ENCODE measurements around the gene HYLS1.

The HYLS1 gene

DNA sequence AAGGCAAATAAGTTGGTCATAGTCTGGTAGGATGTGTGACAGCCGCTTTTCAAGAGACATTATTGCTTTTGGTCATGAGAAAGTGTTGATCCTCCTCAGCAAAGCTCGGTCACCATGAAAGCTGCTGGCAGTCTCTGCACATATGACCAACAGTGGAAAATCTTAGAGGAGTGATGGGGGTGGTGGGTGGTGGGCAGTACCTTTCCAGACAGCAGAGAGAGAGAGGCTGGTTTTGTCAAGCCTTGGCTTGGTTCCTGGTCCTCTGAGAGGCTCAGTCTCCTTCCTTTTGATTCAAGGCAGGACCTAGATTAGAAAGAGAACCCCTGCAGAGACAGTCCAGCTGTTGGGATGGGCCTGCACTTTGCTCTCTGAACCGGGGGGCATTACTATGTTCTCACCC is 38.3 kb downstream of the HYLS1 start:
- H3K4me3 ChIP-seq (ENCODE audit: control insufficient read depth, low read depth, low read length): no peak overlapping the region
- DNase-seq (ENCODE audit: low read depth): no peak
- no peak for TF ChIP-seq CTCF (conservative IDR thresholded peaks at IDR 0.05; ENCODE audit: control insufficient read depth, insufficient read depth, low read depth, low read length)

DNA sequence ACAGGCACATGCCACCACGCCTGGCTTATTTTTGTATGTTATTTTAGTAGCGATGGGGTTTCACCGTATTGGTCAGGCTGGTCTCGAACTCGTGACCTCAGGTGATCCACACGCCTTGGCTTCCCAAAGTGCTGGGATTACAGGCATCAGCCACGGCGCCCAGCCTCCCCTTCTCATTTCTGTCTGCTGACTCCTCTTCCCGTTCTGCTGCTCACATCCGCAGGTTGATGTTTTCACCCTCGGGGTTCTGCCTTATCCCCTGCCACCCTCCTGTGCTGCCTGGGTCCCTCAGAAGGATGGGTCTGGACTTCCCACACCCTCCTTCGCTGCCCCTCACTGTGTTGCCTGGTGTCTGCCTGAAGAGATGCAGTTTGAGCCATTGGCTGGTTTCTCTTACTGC is 39.2 kb downstream of the HYLS1 start:
- no peak for TF ChIP-seq CTCF (conservative IDR thresholded peaks at IDR 0.05; ENCODE audit: control insufficient read depth, insufficient read depth, low read depth, low read length)
- H3K4me3 ChIP-seq (ENCODE audit: control insufficient read depth, low read depth, low read length): no peak overlapping the region
- DNase-seq (ENCODE audit: low read depth): no peak

GRCh38 chr11:125929445-125930075 is 42.1 kb downstream of the HYLS1 start:
- H3K4me3 ChIP-seq (ENCODE audit: control insufficient read depth, low read depth, low read length): no peak overlapping the region
- DNase-seq (ENCODE audit: low read depth): no peak
- no peak for TF ChIP-seq CTCF (conservative IDR thresholded peaks at IDR 0.05; ENCODE audit: control insufficient read depth, insufficient read depth, low read depth, low read length)

DNA sequence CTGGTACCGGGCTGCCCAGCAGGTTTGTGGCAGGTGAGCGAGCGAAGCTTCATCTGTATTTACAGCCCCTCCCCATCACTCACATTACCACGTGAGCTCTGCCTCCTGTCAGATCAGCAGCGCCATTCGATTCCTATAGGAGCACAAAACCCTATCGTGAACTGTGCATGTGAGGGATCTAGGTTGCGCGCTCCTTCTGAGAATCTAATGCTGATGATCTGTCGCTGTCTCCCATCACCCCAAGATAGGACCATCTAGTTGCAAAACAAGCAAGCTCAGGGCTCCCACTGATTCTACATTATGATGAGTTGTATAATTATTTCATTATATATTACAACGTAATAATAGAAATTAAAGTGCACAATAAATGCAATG is 42.6 kb downstream of the HYLS1 start:
- no peak overlapping the region for H3K4me3 ChIP-seq (ENCODE audit: control insufficient read depth, low read depth, low read length)
- DNase-seq (ENCODE audit: low read depth): no peak
- no peak for TF ChIP-seq CTCF (conservative IDR thresholded peaks at IDR 0.05; ENCODE audit: control insufficient read depth, insufficient read depth, low read depth, low read length)

DNA sequence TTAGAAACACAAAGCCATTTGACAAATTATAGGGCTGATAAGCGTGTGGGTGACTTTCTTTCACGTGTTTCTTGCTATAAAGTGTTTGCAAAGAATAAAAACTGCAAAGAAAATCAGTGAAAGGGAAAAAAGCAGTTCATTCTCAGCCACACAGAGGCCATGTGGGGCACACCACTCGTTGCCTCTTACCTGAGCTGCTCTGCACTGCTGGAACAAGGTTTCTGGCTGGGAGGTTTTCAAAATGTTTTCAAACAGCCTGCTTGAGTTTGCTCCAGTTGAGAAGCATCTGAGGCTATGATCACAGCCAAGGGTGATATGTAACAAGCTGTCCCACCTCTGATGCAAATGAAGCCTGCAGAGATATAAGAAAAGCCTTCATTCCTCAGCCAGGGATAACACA is 43.6 kb downstream of the HYLS1 start:
- no peak for TF ChIP-seq CTCF (conservative IDR thresholded peaks at IDR 0.05; ENCODE audit: control insufficient read depth, insufficient read depth, low read depth, low read length)
- no peak for DNase-seq (ENCODE audit: low read depth)
- H3K4me3 ChIP-seq (ENCODE audit: control insufficient read depth, low read depth, low read length): no peak overlapping the region

DNA sequence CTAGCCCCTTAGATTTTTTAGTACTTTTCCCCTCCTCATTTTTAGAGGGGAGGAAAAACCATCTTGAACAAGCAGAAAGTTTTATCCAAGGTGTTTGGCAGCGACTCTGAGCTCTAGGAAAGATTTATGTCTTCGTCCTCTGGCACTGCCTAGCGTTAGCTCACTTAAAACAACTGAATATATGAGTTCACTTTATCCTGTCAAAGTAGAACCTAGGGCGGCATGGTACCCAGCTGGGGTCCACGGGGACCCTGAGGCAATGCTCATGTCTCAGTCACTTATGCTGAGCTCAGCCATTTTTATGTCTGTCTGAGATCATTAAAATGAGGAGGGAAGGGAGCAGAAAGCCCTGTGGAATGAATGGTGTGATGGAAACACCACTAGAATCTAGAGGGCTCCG is 44.2 kb downstream of the HYLS1 start:
- no peak overlapping the region for H3K4me3 ChIP-seq (ENCODE audit: control insufficient read depth, low read depth, low read length)
- TF ChIP-seq CTCF (conservative IDR thresholded peaks at IDR 0.05; ENCODE audit: control insufficient read depth, insufficient read depth, low read depth, low read length): no peak
- DNase-seq (ENCODE audit: low read depth): no peak

GRCh38 chr11:125932301-125932700 is 44.8 kb downstream of the HYLS1 start:
- no peak for TF ChIP-seq CTCF (conservative IDR thresholded peaks at IDR 0.05; ENCODE audit: control insufficient read depth, insufficient read depth, low read depth, low read length)
- DNase-seq (ENCODE audit: low read depth): no peak
- H3K4me3 ChIP-seq (ENCODE audit: control insufficient read depth, low read depth, low read length): no peak overlapping the region

All from fibroblast of mammary gland (primary cell).